ENCODE results near the gene TRIM69. TPM values are rescaled to one million over a fixed set of nuclear protein-coding genes. Genes with fewer than 3 reads are reported as not detected.

Gene TRIM69
- total RNA-seq, 1 donor from 2014 or later, result 51.9 TPM

DNA sequence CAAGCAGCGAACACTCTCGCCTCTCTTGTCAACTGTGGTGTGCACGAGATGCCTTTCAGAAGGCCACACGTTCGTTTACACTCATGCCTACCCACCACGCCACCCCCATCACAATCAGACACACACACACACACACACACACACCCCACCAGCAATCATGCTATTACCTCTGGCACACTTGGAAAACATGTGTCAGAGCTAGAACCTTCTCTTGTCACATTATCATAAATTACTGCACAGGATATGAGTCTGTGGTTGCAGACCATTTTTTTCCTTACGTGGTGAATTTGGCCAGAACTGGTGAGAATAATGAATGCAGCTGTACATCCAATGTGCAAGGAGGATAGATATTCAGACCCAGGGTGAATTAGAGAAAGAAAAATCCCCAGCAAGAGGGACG, 52.4 kb downstream of the TRIM69 start:
- ATAC-seq (no peak), DNase-seq (ENCODE audit: missing footprints) (no peak)
- intact Hi-C loops (cut with DNase I), result no loop called here

DNA sequence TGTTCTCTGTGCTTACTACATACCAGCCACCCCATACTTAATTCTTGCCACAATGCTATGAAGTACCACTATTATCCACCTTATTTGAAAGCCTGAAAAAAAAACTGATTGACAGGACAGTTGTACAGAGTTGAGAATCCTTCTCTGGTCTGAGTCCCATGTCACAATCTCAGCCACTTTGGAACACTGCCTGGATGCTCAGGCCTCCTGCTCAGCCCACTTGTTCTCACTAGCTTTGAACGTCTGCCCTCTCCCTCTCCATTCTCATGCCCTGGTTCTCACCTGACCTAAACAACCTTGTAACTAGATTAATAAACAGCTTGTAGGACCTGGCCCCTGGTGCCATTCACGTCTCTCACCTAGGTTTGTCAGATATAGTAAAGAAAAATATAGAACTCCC, 53.9 kb downstream of the TRIM69 start:
- no peak for DNase-seq (ENCODE audit: missing footprints)
- peak; percentile 75 for ATAC-seq
- intact Hi-C loops (cut with DNase I), result no loop called here

DNA sequence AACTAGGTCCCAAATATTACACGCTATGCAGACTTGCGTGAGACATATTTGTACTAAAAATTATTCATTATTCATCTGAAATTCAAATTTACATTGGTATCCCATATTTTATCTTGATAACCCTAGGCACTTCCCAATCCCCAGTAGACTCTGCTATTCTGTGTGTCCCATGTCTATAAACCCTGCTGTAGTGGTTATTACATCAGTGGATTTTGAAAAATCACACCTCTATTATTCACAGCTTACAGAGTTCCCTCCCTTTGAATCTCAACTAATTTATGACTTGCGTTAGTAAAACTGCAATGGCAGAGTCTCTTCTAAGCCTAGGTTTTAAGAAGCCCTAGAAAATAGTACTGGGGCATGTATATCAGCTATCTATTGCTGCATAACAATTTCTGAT, 54.3 kb downstream of the TRIM69 start:
- DNase-seq (ENCODE audit: missing footprints), result no peak
- intact Hi-C loops (cut with DNase I), result no loop called here

DNA sequence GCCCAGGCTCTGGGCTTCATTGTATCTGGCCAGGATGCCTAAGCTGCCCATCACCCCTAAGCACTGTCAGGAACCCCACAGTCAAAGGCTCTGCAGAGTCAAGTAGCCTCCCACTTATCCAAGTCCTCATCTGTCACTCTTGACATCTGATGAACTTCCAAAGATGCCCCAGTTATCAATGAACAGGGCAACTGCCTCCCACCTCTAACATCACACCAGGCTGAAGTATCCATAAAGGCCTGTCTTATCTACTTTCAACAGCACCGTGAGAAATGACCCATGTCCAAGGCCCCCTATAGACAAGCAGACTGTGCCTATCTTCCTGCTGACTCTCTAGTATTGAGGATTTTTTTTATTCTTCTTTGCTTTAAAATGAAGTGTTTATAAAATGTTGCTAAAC, 56.4 kb downstream of the TRIM69 start:
- DNase-seq (ENCODE audit: missing footprints), result no peak
- no peak for ATAC-seq
- intact Hi-C loops (cut with DNase I), result no loop called here

More for the DNA sequence above, 54.3 kb downstream of the TRIM69 start:
- ATAC-seq, result no peak

DNA sequence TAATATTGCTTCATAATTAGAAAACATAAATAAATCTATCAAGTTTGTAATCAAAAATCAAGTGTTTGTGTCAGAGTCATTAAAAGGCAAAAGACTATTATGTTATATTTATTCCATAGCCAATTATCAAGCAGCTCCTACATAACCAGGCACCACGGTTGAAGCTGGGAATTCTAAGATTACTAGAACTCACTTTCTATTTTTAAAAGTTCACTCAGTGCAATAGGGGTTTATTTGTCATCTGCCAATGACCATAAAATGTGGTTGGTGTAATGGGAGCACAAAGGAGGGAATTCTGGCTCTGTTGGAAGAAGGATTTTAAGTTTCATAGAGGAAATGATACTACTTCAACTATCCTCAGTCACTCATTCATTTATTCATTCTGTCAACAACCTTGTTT, 57.7 kb downstream of the TRIM69 start:
- no peak for ATAC-seq
- intact Hi-C loops (cut with DNase I), result no loop called here
- DNase-seq (ENCODE audit: missing footprints), result no peak

DNA sequence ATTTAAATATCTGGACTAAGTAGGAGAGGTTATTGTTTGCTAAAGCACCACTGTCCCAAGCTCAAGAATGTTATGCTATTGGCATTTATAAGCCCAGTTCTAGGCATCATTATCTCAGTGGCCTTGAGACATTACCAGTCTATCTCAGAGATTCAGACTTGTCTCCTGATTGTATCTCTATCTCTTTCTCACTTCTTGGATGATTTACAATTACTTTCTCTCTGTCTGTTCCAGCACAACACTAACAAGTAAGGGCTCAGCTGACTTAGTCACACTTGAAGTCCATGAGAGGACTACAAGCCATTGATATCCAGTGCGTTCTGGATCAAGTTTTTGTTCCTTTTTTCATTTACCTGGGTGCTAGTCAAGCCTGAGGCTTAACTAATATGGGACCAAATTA, 60.2 kb downstream of the TRIM69 start:
- ATAC-seq (no peak), DNase-seq (ENCODE audit: missing footprints) (no peak)
- intact Hi-C loops (cut with DNase I), result no loop called here

DNA sequence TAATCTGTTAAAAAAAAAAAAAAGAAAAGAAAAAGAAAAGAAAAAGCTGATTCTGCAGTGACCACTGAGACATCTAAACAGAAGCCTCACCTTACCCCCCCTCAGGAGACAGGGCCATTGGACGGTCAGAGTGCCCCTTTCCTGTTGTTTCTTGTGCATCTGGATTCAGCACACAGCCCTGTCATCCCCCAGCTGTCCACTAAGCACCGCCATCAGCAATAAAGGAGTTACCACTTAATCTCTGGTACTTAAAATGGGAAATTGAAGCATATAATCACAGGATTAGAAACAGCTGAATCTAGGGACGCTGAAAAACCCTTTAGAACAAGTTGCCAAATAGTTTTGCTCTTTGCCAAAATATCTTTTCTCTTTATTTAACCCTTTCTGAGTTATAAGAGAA, 62.5 kb downstream of the TRIM69 start:
- ATAC-seq, result no peak
- intact Hi-C loops (cut with DNase I), result no loop called here
- DNase-seq (ENCODE audit: missing footprints), result no peak

DNA sequence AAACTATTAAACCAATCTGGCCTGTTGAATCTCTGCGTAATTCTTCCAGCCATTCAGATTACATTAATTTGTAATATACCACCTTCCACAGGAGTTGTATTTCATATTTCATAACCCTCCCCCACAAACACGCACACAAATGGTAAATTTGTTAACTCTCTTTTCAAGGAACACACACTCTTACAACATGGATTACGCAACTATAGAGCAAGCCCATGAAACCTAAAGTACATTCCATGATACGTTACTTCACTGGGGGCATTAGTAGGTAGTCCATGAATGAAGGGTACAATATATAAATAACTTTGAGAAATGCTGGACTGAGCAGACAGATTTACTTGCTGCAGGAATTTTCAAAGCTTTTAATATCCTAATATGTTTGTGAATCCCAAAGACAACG, 65.0 kb downstream of the TRIM69 start:
- no peak for ATAC-seq
- intact Hi-C loops (cut with DNase I), result no loop called here
- no peak for DNase-seq (ENCODE audit: missing footprints)

DNA sequence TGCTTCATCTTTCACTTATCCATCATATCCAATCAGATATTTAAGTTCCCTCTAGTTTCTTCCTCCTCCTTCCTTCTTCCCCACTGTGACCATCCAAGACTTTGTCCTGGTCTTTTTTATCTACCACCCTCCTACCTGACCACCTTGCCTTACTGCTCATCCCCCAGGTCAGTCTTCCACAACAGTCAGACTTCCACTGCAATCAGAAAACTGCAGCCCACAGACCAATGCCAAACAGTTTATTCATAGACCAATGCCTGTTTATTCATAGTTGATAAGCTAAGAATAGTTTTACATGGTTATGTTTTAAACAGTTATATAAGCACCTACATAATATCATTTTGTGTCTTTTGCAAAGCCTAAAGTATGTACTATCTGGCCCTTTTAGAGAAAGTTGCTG, 65.5 kb downstream of the TRIM69 start:
- DNase-seq (ENCODE audit: missing footprints) (no peak), ATAC-seq (no peak)
- intact Hi-C loops (cut with DNase I), result no loop called here

DNA sequence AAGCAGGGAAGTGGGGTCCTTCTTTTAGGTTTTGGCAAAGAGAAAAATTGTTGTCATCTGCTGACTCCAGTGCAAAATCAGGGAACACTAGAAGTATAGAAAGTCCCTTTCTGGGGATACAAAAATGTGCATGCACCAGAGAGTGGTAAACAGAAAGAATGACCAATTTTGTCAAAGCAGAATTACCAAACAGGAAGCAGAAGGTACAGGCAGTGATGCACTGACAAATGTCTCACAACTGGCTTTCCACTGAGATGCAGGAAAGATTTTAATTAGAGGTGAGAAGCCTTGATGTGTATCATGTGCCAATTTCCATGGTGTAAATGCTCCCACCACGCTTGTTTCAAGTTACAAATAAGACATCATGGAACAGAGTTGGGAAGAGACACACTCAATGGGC, 66.0 kb downstream of the TRIM69 start:
- ATAC-seq (no peak), DNase-seq (ENCODE audit: missing footprints) (no peak)
- intact Hi-C loops (cut with DNase I), result no loop called here

DNA sequence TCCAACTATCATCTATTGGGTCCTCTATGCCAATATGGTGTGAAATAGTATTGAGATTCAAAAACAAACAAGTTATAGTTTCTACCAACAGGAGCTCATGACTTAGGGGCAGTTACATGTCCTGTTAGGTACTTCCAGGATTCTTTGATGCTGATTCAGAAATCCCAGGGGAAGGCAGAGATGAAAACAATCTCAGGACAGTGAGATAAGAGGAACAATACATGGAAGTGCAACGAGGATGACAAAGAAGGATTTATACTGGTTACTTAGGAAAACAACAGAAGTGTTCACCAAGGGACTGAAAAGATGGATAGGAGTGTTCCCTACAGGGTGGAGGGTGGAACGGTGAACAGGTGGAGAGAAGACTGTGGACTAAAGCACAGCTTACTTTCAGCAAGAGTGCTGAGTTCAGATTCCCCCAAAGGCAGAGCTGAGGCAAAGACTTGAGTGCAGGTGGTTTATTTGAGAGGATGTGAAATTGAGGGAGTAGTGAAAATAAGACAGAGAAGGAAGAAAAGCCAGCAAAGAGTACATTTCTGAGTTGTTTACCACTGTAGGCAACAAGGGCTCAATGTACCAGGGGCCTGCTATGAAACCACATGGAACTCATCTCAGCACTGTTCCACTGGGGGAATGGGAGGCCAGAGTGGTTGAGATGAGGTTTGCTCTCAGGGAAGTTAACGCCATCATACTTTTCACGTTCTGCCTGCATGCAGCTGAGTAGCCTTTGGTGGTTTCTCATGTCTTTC, 68.1 kb downstream of the TRIM69 start:
- no peak for ATAC-seq
- intact Hi-C loops (cut with DNase I), result no loop called here

DNA sequence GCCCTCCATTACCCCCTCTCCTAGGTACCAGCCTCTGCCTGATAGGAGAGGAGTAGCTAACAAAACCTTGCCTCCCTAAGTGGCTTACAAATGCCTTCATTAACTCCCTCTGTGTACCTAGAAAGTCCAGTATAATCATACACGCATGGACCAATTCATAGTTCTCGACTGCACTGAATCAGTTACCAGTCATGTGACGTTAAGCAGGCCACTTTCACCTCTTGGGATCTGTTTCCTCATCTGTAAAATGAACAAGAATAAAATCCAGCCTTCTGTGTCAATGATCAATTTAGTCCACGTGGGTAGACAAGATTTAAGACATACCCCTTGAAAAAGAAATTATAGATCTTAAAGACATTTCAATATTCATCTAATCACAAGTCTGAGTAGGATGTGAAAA, 72.2 kb downstream of the TRIM69 start:
- DNase-seq (ENCODE audit: missing footprints) (no peak), ATAC-seq (no peak)
- intact Hi-C loops (cut with DNase I), result no loop called here

More for the DNA sequence above, 68.1 kb downstream of the TRIM69 start:
- no peak for DNase-seq (ENCODE audit: missing footprints)

DNA sequence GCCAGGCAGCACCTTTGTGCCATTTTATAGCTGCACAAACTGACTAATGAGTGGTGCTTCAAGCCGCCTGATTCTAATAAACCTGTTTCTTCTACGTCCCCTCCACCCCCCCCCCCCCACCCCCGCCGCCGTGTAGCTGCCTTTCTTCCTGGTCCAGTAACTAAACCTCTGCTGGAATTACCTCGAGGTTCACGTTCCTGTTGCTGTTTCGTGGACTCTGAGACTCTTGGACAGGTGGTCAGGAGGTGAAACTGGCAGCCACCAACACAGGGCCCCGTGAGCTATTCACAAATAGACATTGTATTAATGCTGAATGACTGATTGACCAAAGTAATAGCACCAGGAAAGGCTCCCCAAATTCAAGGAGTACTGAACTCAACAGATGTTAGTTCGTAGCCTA, 73.9 kb downstream of the TRIM69 start:
- intact Hi-C loops (cut with DNase I), result loop anchor here (10.0 kb wide), 1 partner anchor 105 kb away; no protein-coding TSS in a partner anchor
- DNase-seq (ENCODE audit: missing footprints) (no peak), ATAC-seq (no peak)

DNA sequence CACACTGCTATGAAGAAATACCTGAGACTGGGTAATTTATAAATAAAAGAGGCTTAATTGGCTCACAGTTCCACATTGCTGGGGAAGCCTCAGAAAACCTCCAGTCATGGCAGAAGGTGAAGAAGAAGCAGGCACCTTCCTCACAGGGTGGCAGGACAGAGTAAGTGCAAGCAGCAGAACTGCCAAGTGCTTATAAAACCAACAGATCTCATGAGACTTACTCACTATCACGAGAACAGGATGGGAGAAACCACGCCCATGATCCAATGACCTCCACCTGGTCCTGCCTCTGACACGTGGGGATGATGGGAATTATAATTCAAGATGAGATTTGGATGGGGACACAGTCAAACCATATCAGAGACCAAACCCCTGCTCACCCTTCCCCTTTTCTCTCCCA, 75.0 kb downstream of the TRIM69 start:
- ATAC-seq (no peak), DNase-seq (ENCODE audit: missing footprints) (no peak)
- intact Hi-C loops (cut with DNase I), result loop anchor here (10.0 kb wide), 1 partner anchor 103 kb away; no protein-coding TSS in a partner anchor

DNA sequence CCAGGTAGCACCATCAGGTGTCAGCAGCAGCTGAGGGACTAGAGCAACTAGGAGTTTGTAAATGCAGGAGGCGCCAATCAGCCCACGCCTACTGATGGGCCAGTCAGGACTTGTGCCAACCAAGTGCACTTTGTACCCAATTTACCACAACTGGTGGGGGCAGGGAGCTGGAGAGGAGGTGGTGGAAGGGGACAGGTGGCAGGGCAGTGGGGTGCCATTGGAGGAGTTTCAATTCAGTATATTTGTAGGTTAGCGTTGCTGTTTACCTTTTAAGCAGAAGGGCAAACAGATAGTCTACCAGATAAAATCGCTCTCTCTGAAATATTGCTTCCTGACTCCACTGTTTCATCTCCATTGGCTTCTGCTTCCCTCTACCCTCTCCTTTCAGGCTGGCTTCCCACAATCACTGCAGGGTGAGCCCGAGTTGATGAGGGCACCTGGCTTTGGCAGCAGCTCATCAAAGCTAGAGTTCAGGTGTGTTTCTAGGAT, 75.7 kb downstream of the TRIM69 start:
- DNase-seq (ENCODE audit: missing footprints) (no peak), ATAC-seq (peak; percentile 31)
- intact Hi-C loops (cut with DNase I), result loop anchor here (10.0 kb wide), 1 partner anchor 103 kb away; no protein-coding TSS in a partner anchor

DNA sequence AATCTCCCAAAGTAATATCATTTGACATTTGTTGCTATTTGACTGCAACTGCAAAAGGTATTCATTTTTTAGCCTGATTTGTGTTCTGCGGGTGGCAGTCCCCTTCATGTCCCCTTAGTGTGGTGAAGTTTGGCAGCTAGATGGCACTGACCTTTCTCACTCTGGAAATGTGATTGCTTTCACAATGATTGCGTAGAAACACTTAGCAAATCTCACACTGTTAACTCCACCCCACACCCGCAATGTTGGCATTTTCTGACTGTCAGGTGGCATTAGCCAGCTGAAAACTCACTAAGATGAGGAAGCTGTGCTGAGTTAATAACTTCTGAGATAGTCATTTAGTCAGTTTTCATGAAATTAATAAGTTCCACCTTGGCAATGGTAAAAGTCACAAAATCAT, 76.9 kb downstream of the TRIM69 start:
- ATAC-seq, result peak; percentile 78
- DNase-seq (ENCODE audit: missing footprints), result no peak
- intact Hi-C loops (cut with DNase I), result loop anchor here (10.0 kb wide), 1 partner anchor 102 kb away; no protein-coding TSS in a partner anchor

Other genes with a start within 250 kb of the TRIM69 start
- 104 TPM for gene EIF3J, start 199.4 kb upstream of the TRIM69 start, total RNA-seq
- gene SPG11, start 72.9 kb upstream of the TRIM69 start, total RNA-seq, result 40.5 TPM
- 3.3 TPM for gene PATL2, start 25.2 kb upstream of the TRIM69 start, total RNA-seq
- gene B2M, start 25.0 kb upstream of the TRIM69 start, total RNA-seq, result 1,155 TPM
- gene TERB2, start 220.2 kb downstream of the TRIM69 start, total RNA-seq, result not detected